NCI-H345 treated with DMSO at 0.1 percent for 48 hours (cell line): Measurements from ENCODE around the gene OR2T27.
"Not testable (repeated sequence)": the region's sequence is repeated elsewhere in the genome, so short reads cannot be mapped to it uniquely, and the experiment has no call there.

Experiments used
- DNase-seq: peaks from one replicate; lab custom pipeline; 2025; ENCODE audit not compliant: unreplicated experiment; lab: John Stamatoyannopoulos, UW

Gene OR2T27

GRCh38 chr1:248655354-248655753 lies at the start of gene OR2T27:
OR2T27 (minus strand) TSS chr1:248655528; CDS start chr1:248650884, 4,644 bp downstream.
- DNase-seq, result not testable (repeated sequence)

GRCh38 chr1:248704606-248705005 lies 49.3 kb upstream of the OR2T27 start:
- no peak for DNase-seq

GRCh38 chr1:248703674-248704073 lies 48.3 kb upstream of the OR2T27 start:
- no peak for DNase-seq

- no peak for DNase-seq
Measured at GRCh38 chr1:248702714-248703113, 47.4 kb upstream of the OR2T27 start, which contains the start of gene OR14I1. OR14I1 (minus strand) TSS chr1:248702766.

GRCh38 chr1:248699099-248699498 lies 43.8 kb upstream of the OR2T27 start:
- no peak for DNase-seq

- DNase-seq, result no peak
Measured at GRCh38 chr1:248697907-248698306, 42.6 kb upstream of the OR2T27 start.

GRCh38 chr1:248696774-248697173 lies 41.4 kb upstream of the OR2T27 start:
- DNase-seq, result no peak

- no peak for DNase-seq
Measured at GRCh38 chr1:248696261-248696660, 40.9 kb upstream of the OR2T27 start.

GRCh38 chr1:248695451-248696132 lies 40.3 kb upstream of the OR2T27 start:
- DNase-seq, result no peak

GRCh38 chr1:248691567-248692155 lies 36.3 kb upstream of the OR2T27 start:
- no peak for DNase-seq

GRCh38 chr1:248688527-248689298 lies 33.4 kb upstream of the OR2T27 start:
- no peak for DNase-seq

- DNase-seq, result no peak
Measured at GRCh38 chr1:248686815-248687214, 31.5 kb upstream of the OR2T27 start.

GRCh38 chr1:248681651-248682050 lies 26.3 kb upstream of the OR2T27 start:
- no peak for DNase-seq

- DNase-seq, result no peak
Measured at GRCh38 chr1:248670003-248670402, 14.7 kb upstream of the OR2T27 start.

GRCh38 chr1:248663453-248664328 lies 8.4 kb upstream of the OR2T27 start:
- DNase-seq, result not testable (repeated sequence)

GRCh38 chr1:248656797-248657196 lies 1.5 kb upstream of the OR2T27 start:
- DNase-seq, result not testable (repeated sequence)

GRCh38 chr1:248648770-248649536 lies 6.4 kb downstream of the OR2T27 start:
- DNase-seq, result not testable (repeated sequence)

- DNase-seq, result not testable (repeated sequence)
Measured at GRCh38 chr1:248645178-248645577, 10.2 kb downstream of the OR2T27 start, which contains the start of gene OR2T35. OR2T35 (minus strand) TSS chr1:248645278; CDS start chr1:248639258, 6,020 bp downstream.

- not testable (repeated sequence) for DNase-seq
Measured at GRCh38 chr1:248642971-248643651, 12.2 kb downstream of the OR2T27 start.
